SHP77 treated with DMSO at 0.1 percent for 48 hours (cell line): ENCODE results near the gene TRABD2A.
"Not testable (repeated sequence)": the region's sequence is repeated elsewhere in the genome, so short reads cannot be mapped to it uniquely, and the experiment has no call there.

ENCODE experiments used
- DNase-seq: peaks from one replicate; lab custom pipeline; 2025; lab: John Stamatoyannopoulos, UW

TRABD2A gene

DNA sequence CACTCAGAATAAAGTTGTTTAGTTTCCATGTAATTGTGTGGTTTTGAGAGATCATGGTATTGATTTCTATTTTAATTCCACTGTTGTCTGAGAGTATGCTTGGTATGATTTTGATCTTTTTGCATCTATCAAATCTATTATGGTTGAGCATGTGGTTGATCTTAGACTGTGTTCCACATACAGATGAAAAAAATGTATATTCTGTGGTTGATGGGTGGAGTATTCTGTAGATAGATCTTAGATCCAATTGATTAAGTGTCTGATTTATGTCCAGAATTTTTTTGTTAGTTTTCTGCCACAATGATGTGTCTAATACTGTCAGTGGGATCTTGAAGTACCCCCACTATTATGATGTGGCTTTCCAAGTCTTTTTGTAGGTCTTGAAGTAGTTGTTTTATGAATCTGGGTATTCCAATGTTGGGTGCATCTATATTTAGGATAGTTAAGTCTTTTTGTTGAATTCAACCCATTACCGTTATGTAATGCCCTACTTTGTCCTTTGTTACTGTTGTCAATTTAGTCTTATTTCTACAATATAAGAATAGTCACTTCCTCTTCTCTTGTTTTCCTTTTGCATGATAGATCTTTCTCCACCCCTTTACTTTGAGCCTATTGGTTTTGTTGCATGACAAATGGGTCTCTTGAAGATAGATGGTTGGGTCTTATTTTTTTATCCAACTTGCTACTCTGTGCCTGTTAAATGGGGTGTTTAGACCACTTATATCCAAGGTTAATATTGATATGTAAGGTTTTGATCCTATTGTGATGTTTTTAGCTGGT, 101.8 kb downstream of the TRABD2A start:
- no peak for DNase-seq

DNA sequence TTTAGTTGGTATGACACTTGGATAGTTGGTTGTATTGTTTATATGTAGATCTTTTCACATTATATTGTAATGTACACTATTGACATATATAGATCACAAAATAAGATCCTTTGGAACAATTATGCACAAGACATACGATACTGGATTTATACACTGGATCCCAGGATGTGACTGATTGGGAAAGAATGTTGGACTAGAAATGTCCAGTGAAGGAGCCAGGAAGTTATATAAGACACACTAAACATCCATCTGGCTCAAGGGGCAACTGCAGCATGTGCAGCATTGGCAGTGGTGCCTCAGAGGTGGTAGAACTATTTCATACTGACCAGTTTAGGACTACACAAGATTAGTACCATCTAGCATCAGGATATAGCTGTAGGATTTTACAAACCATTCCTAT, 104.9 kb downstream of the TRABD2A start:
- DNase-seq, result no peak

DNA sequence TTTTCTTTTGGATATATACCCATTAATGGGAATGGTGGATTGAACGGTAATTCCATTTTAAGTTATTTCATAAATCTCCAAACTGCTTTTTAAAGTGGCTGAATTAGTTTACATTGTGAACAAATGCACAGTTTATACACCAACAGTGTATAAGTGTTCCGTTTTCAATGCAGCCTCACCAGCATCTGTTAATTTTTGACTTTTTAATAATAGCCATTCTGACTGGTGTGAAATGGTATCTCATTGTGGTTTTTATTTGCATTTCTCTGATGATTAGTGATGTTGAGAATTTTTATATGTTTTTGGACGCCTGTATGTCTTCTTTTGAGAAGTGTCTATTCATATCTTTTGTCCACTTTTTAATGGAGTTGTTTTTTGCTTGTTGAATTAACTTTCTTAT, 107.3 kb downstream of the TRABD2A start:
- not testable (repeated sequence) for DNase-seq
